ENCODE results near the gene CCR6.

CCR6 gene

GRCh38 chr6:167129562-167129961 lies 6.7 kb downstream of the CCR6 start:
- no peak for DNase-seq (ENCODE audit: extremely low spot score)
- TF ChIP-seq CTCF (IDR thresholded peaks at IDR 0.05; ENCODE audit: control extremely low read depth, extremely low read depth, low read depth, missing control alignments), result no peak
- POLR2A ChIA-PET, result no interaction called here
- CTCF ChIA-PET, result interaction anchor here (0.9 to 13.1 kb wide), 8 partner anchors 9 to 342 kb away, joined by 3 to 135 read pairs (median 3); no protein-coding TSS in a partner anchor

DNA sequence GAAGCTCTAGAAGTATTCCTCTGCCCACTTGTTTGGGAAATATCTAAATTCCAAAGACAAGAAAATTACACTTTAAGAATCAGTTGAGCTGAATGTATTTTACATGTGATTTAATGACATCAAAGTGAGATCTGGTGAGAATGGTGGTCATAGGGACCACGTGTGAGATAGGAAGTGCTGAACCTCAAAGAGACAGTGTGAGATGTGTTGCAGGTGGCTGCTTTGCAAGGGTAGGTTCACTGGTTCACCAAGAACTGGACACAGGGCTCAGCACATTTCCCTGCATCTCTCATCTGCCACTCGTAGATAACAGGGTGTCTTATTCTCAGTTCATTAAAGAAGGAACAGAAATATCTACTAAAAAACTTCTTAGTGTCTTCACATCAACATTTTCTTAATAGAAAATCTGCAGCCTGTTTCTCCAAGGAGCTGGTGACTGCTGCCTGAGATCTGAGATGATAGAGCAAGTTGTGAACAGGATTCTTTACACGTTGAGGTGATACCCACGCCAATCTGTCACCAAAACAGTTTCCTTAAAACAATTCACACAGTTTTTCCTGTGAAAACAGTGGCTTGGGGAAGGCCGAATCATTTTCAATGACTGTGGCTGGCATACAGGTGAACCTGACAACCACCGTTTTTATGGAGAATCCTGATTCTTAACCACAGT lies 7.2 kb downstream of the CCR6 start:
- CTCF ChIA-PET, result interaction anchor here (0.9 to 13.1 kb wide), 5 partner anchors 9 to 343 kb away, joined by 3 to 135 read pairs (median 3); no protein-coding TSS in a partner anchor
- POLR2A ChIA-PET, result no interaction called here
- peak; percentile 65 for DNase-seq (ENCODE audit: extremely low spot score)

DNA sequence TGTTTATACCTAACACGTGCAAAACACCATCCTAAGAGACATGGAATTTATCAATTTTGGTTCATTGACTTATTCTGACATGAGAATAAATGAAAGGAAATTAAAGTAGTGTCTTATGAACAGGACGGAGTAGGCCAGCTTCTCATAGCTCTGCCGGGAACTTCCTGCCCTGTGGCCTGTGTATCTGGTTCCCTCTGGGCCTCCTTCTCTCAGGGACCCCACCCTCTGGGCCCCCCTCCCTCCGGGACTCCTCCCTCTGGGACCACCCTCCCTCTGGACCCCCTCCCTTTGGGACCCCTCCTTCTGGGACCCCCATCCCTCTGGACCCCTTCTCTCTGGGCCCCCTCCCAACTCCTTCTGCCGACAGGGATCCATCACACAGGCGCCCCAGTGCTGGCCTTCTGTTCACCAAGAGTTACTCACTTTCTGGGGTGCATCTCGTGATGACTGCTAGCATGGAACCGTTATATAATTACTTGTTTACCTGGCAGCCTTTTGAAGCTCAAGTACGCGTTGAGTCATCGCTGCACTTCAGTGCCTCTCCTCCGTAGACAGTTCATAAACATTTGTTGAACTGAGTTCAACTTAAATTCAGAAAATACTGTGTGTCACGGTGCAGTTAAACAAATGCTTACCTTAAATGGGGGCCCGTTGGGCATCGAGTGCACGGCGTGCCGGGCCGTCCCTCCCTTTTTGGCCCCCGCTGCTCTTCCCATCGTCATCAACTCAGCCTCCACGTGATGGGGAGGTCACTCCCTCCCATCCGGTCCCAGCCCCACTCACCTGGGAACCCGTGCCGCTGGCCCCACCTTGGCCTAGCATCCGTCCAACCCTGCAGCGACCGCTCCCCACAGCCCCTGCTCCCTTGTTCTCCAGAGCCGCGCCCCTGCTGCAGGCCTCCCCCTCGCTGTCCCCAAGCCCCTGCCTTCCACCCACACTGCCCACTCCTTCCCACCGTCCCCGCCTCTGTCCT lies 8.1 kb downstream of the CCR6 start:
- ChIA-PET CTCF (interaction anchor here (1.5 to 3.4 kb wide), 4 partner anchors 10 to 141 kb away, joined by 3 to 25 read pairs (median 10); no protein-coding TSS in a partner anchor), POLR2A (no interaction called here)
- no peak for TF ChIP-seq CTCF (IDR thresholded peaks at IDR 0.05; ENCODE audit: control extremely low read depth, extremely low read depth, low read depth, missing control alignments)
- peak; percentile 69 for DNase-seq (ENCODE audit: extremely low spot score)

More for the DNA sequence above, 7.2 kb downstream of the CCR6 start:
- no peak for TF ChIP-seq CTCF (IDR thresholded peaks at IDR 0.05; ENCODE audit: control extremely low read depth, extremely low read depth, low read depth, missing control alignments)

GRCh38 chr6:167134448-167135328 lies 11.8 kb downstream of the CCR6 start:
- no peak for TF ChIP-seq CTCF (IDR thresholded peaks at IDR 0.05; ENCODE audit: control extremely low read depth, extremely low read depth, low read depth, missing control alignments)
- ChIA-PET CTCF (interaction anchor here (2.2 to 9.3 kb wide), 2 partner anchors 11 to 15 kb away, joined by 6 to 135 read pairs; partner anchors contain the start of gene CCR6), POLR2A (no interaction called here)
- no peak for DNase-seq (ENCODE audit: extremely low spot score)

GRCh38 chr6:167136376-167136775 lies 13.5 kb downstream of the CCR6 start:
- DNase-seq (ENCODE audit: extremely low spot score), result no peak
- CTCF ChIA-PET, result interaction anchor here (0.9 to 9.3 kb wide), 8 partner anchors 10 to 362 kb away, joined by 3 to 135 read pairs (median 5); partner anchors contain the start of gene CCR6
- POLR2A ChIA-PET, result no interaction called here
- no peak for TF ChIP-seq CTCF (IDR thresholded peaks at IDR 0.05; ENCODE audit: control extremely low read depth, extremely low read depth, low read depth, missing control alignments)
